ENCODE results near the gene CFTR.

Gene CFTR

GRCh38 chr7:117468174-117468573, 11.7 kb upstream of the CFTR start:
- no peak for TF ChIP-seq CTCF (IDR thresholded peaks at IDR 0.05; ENCODE audit: poor library complexity, severe bottlenecking)
- ATAC-seq (ENCODE audit: low read depth) (no peak), DNase-seq (ENCODE audit: low spot score) (no peak)
- H3K4me1 ChIP-seq (ENCODE audit: insufficient read depth, poor library complexity, severe bottlenecking), result no peaks in the 10 kb centered on the region
- no peak overlapping the region for H3K4me3 ChIP-seq (ENCODE audit: severe bottlenecking)
- no peak overlapping the region for H3K27ac ChIP-seq (ENCODE audit: poor library complexity, severe bottlenecking)
- no peaks in the 10 kb centered on the region for H3K9me3 ChIP-seq (ENCODE audit: severe bottlenecking)
- no peaks in the 10 kb centered on the region for H3K27me3 ChIP-seq (ENCODE audit: insufficient read depth, poor library complexity, severe bottlenecking)
- H3K36me3 ChIP-seq (ENCODE audit: low read depth), result no peaks in the 10 kb centered on the region

- ATAC-seq (ENCODE audit: low read depth) (no peak), DNase-seq (ENCODE audit: low spot score) (no peak)
- no peak for TF ChIP-seq CTCF (IDR thresholded peaks at IDR 0.05; ENCODE audit: poor library complexity, severe bottlenecking)
- Histone ChIP-seq H3K9me3 (ENCODE audit: severe bottlenecking) (no peaks in the 10 kb centered on the region), H3K4me1 (ENCODE audit: insufficient read depth, poor library complexity, severe bottlenecking) (no peaks in the 10 kb centered on the region), H3K27ac (ENCODE audit: poor library complexity, severe bottlenecking) (no peak overlapping the region), H3K27me3 (ENCODE audit: insufficient read depth, poor library complexity, severe bottlenecking) (peaks cover 2% of the 10 kb centered on the region), H3K4me3 (ENCODE audit: severe bottlenecking) (no peak overlapping the region), H3K36me3 (ENCODE audit: low read depth) (no peaks in the 10 kb centered on the region)
These were observed 9.0 kb upstream of the CFTR start for GRCh38 chr7:117470777-117471176.

GRCh38 chr7:117472335-117472734, 7.5 kb upstream of the CFTR start:
- Histone ChIP-seq H3K27ac (ENCODE audit: poor library complexity, severe bottlenecking) (no peak overlapping the region), H3K9me3 (ENCODE audit: severe bottlenecking) (no peaks in the 10 kb centered on the region), H3K36me3 (ENCODE audit: low read depth) (no peaks in the 10 kb centered on the region), H3K27me3 (ENCODE audit: insufficient read depth, poor library complexity, severe bottlenecking) (peaks cover 12% of the 10 kb centered on the region), H3K4me3 (ENCODE audit: severe bottlenecking) (no peak overlapping the region), H3K4me1 (ENCODE audit: insufficient read depth, poor library complexity, severe bottlenecking) (no peaks in the 10 kb centered on the region)
- ATAC-seq (ENCODE audit: low read depth) (no peak), DNase-seq (ENCODE audit: low spot score) (no peak)
- no peak for TF ChIP-seq CTCF (IDR thresholded peaks at IDR 0.05; ENCODE audit: poor library complexity, severe bottlenecking)

- H3K9me3 ChIP-seq (ENCODE audit: severe bottlenecking), result no peaks in the 10 kb centered on the region
- DNase-seq (ENCODE audit: low spot score) (no peak), ATAC-seq (ENCODE audit: low read depth) (no peak)
- no peak overlapping the region for H3K4me3 ChIP-seq (ENCODE audit: severe bottlenecking)
- no peaks in the 10 kb centered on the region for H3K4me1 ChIP-seq (ENCODE audit: insufficient read depth, poor library complexity, severe bottlenecking)
- TF ChIP-seq CTCF (IDR thresholded peaks at IDR 0.05; ENCODE audit: poor library complexity, severe bottlenecking), result no peak
- no peaks in the 10 kb centered on the region for H3K36me3 ChIP-seq (ENCODE audit: low read depth)
- H3K27ac ChIP-seq (ENCODE audit: poor library complexity, severe bottlenecking), result no peak overlapping the region
- H3K27me3 ChIP-seq (ENCODE audit: insufficient read depth, poor library complexity, severe bottlenecking), result peaks cover 56% of the 10 kb centered on the region
These were observed 3.1 kb upstream of the CFTR start for GRCh38 chr7:117476557-117477215.

GRCh38 chr7:117478836-117479224, 995 bp upstream of the CFTR start:
- Histone ChIP-seq H3K4me3 (ENCODE audit: severe bottlenecking) (no peak overlapping the region), H3K36me3 (ENCODE audit: low read depth) (no peaks in the 10 kb centered on the region), H3K27ac (ENCODE audit: poor library complexity, severe bottlenecking) (no peak overlapping the region), H3K9me3 (ENCODE audit: severe bottlenecking) (no peaks in the 10 kb centered on the region), H3K27me3 (ENCODE audit: insufficient read depth, poor library complexity, severe bottlenecking) (peaks cover 63% of the 10 kb centered on the region), H3K4me1 (ENCODE audit: insufficient read depth, poor library complexity, severe bottlenecking) (no peaks in the 10 kb centered on the region)
- TF ChIP-seq CTCF (IDR thresholded peaks at IDR 0.05; ENCODE audit: poor library complexity, severe bottlenecking), result no peak
- no peak for DNase-seq (ENCODE audit: low spot score)
- ATAC-seq (ENCODE audit: low read depth), result no peak

All from RWPE2 (cell line).